Gastrocnemius medialis (tissue), 4 donors: ENCODE measurements around the gene GRID2.

Source experiments
- CTCF ChIP-seq, 5 experiments: fragments of 450-650 bp in 3 of 5; fragments of 200-600 bp in 2 of 5; sonication (generic) in 2 of 5; IDR thresholded peaks in 4 of 5; conservative IDR thresholded peaks in 1 of 5; 1 replicate in 4 of 5; 2 replicates in 1 of 5; pipeline ENCODE4 v1.5.1; 2016 to 2019; ENCODE audit warnings: antibody characterized with exemption in 5 of 5, mild to moderate bottlenecking in 3 of 5, moderate library complexity in 3 of 5
- POLR2A ChIP-seq, 2 donors: fragments of 450-650 bp; IDR thresholded peaks; one replicate each; pipeline ENCODE4 v1.6.1; 2017; ENCODE audit warnings: antibody characterized with exemption in 2 of 2, mild to moderate bottlenecking in 2 of 2, moderate library complexity in 2 of 2

- no peak for TF ChIP-seq CTCF (IDR thresholded peaks at IDR 0.05 in 4 of 5, conservative IDR thresholded peaks at IDR 0.05 in 1 of 5)
- TF ChIP-seq POLR2A (IDR thresholded peaks at IDR 0.05), result no peak
Observed at GRCh38 chr4:93743022-93743421, 1439.3 kb downstream of the GRID2 start.
